ENCODE data around the gene SCP2. TPM values are rescaled to one million over a fixed set of nuclear protein-coding genes. Genes with fewer than 3 reads are reported as not detected.

SCP2 gene
- polyA plus RNA-seq, 10 donors, result 70.1 to 96.3 (median 85.2) TPM

DNA sequence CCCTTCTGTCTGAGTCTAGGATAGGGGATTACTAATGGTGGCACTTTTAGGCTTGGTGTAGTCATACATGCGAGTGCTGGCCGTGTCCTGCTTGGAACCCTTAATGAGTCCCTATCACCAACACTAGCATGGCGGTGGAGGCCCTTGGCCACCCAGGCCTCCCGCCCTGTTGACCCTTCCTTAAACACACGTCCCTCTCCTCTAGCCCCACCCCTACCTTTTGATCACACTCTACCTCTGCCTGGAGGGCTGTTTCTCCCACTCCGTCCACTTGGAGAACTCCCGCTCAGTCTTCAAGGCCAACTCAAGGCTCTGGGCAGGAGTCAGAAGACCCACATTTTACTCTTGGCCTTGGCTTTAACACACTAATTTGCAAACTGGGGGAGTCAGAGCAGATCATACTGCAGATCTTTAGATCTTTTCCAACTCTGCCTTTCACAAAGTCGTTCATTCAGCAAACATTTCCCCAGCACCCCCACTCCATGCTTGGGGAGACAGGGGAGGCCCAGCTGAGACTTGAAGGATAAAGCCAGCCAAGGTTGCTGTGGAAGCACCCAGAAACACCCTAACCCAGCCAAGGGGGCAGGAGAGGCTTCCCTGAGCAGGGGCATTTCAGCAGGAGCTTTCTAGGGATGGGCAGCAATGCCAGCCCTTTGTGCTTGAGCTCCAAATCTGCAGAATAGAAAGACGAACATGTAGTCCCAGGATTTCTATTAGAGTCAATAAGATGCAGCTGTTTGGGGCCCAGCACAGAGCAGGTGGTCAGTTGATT lies 136.9 kb downstream of the SCP2 start:
- DNase-seq, result no peak

DNA sequence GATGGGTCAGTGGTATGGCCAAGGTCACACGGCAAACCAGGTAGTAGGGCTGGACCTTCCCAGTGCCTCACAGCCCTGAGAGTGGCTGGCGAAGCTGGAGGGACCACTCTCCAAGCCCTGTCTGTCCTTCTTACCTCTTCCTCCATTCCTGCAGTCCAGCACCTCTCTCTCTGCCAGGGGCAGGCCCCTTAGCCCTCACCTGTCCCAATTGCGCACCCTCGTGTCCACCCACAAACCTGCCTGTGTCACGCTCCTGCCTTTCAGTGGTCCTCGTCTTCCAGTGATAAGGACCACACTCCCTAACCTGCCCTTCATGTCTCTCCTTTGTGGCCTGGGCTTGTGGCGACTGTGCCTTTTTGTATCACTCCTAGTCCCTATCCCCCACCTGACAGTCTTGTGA lies 138.3 kb downstream of the SCP2 start:
- no peak for DNase-seq

DNA sequence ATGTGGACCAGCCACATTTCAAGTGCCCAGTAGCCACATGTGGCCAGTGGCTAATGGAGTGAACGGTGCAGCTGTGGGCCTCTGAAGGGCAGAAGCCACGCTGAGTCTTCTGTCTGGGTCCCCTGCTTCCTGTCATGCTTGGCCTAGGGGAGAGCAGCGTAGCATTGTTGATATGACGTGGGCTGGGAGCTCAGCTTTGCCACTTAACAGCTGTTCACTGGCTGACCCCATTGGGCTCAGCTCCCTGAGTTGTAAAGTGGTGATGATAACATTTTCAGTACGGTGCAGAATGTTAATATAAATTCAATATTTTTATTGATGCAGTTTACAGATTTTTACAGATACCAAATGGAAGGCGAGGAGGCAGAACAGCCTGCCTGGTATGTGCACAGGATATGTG lies 139.4 kb downstream of the SCP2 start:
- no peak for DNase-seq

DNA sequence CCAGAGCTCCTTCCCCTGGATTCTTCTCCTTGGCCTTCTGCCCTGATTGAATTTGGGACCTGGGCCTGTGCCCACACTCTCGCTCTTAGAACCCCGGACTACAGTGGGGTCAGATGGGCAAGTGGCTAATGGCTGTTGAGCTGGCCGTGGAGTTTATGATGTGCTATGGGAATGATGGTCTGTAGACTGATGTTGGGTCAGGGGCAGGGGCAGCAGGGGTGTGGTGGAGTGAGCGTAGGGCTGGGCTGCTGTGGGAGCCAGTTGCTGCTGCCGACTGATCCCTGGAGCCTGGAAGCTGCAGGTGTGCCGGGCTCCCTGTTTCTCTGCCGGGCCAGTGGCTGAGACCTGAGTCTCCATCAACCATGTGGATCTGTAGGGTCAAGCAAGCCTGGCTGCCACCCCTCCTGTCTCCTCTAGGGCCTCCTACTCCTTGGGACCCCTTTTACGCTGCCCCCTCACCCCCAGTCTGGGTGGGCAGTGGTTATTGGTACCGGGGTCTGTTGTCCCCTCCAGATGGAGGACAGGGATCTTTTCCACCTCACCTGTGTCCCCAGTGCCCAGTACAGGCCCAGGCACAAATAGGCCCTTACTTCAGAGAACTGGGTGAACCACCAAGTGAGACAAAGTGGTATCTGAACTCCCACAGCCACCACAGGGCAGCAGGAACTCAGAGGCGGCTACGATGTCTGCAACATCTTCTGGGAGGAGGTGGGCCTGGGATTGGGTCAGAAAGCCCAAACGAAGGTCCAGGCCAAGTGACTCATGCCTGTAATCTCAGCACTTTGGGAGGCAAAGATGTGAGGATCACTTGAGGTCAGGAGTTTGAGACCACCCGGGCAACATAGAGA lies 140.0 kb downstream of the SCP2 start:
- DNase-seq, result no peak

DNA sequence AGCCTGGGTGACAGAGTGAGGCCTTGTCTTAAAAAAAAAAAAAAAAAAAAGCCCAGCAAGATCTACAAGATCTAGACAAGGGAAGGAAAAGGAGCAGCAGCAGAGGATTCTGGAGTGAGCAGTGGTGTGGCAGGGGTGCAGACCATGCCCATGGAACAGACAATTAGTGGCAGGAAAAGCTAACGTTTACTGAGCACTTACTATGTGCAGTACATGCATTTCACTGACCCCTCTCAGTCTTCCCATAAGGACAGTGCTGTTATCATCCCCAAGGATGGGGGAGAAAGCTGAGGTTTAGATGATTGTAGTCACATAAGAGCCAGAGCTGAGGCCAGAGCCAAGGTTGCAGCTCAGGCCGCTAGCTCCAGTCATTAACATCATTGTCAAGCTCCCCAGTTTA lies 140.8 kb downstream of the SCP2 start:
- no peak for DNase-seq

DNA sequence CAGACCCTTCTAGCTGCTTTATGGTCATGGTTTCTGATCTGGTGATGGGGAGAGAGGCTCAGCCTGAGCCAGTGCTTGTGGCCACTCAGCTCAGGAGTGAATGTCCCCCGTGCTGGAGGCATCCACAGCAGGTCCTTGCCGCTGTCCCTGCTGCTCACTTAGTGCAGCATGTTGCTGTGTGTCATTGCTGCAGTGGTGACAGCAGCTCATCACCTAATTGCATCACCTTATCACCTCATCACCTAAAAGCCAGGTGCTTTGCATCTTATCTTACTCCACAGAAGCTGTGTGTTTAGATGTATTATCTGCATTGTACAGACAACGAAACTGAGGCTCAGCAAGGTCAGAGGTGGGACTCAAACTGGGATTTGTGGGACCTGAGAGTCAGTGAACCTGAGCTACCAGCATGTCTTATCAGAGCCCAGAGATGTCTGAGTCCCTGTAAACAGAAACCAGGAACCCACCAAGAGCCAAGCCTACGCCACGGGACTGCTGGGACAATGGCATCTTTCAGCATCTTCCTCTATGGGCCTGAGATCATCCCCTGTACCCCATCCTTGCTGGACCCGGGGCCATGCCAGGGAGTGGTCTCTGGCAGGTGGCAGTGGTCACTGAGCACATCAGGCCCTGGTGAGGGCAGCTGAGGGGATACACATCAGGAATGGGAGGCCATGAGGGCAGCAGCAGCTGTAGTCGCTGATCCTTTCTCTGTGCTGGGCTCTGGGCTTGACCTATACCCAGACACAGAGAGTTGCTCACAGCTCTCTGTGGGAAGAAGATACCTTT lies 141.4 kb downstream of the SCP2 start:
- DNase-seq, result no peak

DNA sequence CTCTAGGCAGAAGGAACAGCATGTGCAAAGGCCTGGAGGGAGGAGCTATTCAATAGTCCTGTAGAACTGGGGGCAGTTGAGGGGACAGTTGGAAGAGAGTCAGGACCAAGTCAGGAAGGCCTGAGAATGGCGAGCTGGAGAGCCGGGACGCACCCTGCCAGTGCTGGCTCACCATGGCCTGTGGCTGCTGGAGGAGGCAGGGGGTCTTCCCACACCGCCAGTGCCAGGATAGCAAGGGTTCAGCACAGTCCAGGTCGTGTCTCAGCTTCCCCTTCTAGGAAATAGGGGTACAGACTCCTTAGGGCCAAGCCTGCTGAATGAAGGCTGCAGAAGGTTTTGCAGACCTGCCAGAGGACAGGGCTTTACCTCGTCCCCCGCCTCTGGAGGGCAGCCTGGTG lies 142.2 kb downstream of the SCP2 start:
- no peak for DNase-seq

DNA sequence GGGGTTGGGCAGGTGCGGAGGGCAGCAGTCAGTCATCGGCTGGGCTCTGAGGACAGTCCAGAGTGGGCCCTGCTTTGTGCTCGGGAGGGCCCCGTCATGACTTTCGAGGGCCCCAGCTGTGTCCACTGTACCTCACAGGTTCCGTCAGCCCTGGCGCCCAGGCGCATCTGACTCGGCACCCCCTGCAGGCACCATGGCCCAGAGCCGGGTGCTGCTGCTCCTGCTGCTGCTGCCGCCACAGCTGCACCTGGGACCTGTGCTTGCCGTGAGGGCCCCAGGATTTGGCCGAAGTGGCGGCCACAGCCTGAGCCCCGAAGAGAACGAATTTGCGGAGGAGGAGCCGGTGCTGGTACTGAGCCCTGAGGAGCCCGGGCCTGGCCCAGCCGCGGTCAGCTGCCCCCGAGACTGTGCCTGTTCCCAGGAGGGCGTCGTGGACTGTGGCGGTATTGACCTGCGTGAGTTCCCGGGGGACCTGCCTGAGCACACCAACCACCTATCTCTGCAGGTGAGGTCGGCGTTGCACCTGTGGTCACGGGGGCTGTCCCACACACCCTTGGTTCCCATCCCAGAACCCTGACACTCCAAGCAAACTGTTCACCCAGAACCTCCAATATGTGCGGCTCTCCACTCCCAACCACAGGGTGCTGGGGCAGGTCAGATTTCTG lies 142.7 kb downstream of the SCP2 start:
- no peak for DNase-seq

DNA sequence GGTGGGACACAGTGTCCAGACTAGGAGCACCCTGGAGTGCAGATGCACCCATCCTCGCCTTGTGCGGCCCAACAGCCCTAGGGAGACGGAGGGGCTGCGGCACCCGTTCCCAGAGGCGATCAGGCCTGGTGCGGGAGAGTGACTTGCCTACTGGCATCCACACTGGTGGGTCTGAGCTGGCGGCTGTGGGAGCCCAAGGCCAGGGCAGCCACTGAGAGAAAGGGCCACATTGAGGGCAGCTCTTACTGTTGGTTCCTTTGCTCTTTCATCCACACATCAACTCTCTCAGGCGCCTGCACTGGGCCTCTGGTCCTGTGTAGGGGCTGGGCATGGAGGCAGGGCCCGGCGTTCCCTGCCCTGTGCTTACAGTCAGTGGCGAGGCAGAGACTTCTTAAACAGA lies 143.5 kb downstream of the SCP2 start:
- DNase-seq, result no peak

DNA sequence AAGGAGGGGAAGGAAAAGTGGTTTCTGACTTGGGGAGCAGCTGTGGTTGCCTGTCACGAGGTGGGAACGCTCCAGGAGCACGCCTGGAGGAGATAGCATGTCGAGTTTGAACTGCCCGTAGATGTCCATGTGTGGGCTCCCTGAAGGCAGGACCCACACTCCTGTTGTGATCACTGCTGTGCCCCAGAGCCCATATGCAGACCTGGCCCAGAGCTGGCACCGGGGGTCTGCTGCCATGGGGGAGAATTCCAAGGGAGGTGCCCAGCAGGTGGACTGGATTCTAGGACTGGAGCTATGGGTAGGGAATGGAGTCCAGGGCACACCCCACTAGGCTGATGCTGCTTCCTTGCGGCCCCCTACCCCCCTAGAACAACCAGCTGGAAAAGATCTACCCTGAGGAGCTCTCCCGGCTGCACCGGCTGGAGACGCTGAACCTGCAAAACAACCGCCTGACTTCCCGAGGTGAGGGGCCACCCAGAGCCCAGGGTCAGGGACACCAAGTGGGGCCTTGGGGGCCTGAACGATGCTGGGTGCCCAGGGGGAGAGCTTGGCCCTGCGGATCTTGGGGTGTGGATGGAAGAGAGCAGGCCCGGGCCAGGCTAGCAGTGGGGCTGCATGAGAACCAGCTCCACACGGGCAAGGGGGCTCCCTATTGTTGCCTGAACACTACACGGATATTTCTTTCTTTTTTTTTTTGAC lies 144.2 kb downstream of the SCP2 start:
- DNase-seq, result no peak

DNA sequence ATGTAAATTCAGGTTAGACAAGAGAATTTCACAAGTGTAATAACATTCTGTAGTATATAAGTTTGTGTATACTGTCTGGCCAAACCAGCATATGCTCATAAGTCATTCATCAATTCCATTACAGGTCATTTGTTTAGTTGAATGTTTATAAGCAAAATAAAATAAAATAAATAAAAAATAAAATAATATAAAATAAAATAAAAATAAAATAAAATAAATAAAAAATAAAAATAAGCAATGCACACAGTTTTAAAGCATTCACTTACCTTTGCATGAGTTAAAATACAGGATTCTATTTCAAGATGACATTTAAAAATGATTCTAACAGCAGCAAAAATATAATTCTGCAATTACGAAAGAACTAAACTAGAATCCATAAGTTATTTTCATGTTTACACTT lies 144.8 kb downstream of the SCP2 start:
- DNase-seq, result no peak

DNA sequence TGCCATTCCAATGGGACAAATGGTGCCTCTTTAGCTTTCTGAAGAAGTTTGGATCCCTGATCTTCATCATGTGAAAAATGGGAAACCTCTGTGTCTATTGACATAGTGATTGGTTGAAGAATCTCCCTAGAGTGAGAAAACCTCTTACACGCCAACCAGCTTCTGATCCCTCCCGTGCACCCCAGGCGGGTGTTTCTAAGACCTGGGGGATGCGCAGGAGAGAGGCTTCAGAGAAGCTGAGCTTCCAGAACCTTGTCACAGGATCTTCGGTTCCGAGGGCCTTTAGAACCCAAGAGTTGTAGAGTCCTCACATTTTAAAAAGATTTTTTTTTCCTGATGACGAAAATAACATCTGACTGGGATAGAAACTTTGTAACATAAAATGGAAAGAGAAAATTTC lies 146.2 kb downstream of the SCP2 start:
- DNase-seq, result no peak

DNA sequence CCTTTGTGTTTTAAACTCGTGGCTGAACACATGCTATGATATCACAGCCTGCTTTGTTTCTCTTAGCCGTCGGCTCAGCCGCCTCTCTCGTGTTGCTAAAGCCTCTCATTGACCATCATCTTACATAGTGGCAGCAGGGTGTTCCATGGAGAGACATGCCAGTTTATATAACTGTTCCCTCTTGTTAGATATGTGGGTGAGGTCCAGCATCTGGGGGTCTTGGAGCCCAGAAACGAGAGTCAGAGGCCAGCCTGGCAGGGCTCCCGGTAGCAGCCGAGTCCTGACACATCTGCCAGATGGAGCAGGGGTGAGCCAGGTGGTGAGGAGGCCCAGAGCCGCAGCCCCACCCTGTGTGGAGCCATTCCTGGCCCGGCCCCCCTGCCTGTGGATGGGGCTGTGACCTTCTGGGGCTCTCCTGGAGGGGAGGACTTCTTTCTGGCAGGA lies 146.8 kb downstream of the SCP2 start:
- DNase-seq, result peak in 1 of 3 donors; percentile 72

DNA sequence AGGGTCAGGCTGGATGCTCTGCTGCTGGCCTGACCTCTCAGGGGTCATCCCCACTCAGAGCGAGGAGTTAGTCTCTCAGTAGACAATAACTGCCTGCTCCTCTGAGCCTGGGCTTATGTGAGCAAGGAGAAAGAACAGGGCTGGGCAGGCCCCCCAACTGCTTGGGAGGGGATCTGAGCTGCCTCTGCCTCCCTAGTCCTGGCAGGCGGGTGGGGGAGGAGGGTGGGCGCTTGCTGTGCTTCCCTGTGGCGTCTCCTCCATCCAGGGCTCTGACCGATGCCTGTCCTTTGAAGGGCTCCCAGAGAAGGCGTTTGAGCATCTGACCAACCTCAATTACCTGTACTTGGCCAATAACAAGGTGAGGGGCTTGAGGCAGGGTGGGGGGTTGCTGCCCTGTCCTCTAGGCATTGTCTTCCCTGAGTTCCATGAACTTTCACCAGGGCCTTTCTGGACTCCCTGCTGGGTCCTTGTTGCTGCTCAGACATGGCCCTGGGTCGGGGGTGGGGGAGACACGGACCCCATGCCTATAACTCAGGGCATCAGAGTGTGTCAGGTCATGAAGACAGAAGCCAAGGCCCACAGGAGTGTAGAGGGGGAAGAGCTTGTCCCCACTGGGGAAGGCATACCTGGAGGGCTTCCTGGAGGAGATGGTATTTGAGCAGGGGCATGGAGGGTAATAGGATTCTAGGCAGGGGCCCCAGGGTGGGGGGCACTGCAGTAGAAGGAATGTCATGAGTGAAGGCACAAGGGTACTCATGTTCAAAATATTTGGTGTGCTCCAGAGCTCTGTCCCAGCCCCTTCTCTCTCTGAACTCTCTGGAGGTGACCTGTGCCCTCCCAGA lies 147.5 kb downstream of the SCP2 start:
- DNase-seq, result no peak

DNA sequence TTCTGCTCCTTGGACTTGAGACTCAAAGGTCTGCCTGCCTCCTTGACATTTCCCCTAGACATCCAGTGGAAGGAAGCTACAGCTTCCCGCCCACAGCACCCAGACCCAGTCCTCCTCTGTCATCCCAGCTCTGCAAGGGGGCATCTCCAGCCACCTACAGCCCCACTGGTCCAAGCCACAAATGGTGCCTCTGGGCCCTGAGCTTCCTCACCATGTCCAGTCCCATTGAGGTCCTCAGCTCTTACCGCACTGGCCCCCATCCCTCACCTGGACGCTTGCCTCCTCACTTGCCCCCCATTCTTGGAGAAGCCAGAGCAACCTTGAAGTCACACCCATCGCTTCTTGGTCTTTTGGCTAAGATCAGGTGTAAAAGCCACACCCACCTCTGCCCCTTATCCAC lies 148.1 kb downstream of the SCP2 start:
- no peak for DNase-seq

DNA sequence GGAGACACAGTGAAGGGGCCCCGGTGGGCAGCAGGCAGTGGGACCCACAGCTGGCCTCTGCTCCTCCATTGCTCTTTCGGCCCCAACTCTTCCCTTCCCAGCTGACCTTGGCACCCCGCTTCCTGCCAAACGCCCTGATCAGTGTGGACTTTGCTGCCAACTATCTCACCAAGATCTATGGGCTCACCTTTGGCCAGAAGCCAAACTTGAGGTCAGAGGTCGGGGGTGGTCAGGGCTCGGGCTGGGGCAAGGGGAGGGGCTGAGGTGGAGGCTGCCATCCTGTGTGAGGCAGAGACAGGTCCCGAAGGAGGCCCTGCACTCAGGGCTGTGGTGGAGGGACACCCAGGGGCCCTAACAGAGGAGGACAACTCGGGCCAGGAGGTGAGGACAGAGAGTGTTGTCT lies 148.7 kb downstream of the SCP2 start:
- no peak for DNase-seq

DNA sequence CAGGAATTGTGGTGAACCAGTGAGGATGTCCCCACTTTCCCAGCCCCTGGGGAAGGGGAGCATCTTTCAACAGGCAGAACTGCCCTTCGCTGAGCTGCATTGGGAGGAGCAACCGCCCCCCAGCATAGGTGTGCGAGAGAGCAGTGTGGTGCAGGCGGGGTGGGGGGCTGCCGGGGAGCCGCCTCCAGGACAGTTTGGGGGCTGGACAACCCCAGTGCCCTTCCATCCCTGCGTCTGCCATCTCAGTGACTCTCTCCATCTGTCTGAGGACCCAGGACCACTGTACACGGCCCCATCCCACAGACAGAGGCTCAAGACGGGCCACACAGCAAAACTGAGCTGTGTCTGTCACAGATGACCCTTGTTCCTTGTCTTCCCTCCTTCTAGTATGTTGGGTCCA lies 149.1 kb downstream of the SCP2 start:
- no peak for DNase-seq

DNA sequence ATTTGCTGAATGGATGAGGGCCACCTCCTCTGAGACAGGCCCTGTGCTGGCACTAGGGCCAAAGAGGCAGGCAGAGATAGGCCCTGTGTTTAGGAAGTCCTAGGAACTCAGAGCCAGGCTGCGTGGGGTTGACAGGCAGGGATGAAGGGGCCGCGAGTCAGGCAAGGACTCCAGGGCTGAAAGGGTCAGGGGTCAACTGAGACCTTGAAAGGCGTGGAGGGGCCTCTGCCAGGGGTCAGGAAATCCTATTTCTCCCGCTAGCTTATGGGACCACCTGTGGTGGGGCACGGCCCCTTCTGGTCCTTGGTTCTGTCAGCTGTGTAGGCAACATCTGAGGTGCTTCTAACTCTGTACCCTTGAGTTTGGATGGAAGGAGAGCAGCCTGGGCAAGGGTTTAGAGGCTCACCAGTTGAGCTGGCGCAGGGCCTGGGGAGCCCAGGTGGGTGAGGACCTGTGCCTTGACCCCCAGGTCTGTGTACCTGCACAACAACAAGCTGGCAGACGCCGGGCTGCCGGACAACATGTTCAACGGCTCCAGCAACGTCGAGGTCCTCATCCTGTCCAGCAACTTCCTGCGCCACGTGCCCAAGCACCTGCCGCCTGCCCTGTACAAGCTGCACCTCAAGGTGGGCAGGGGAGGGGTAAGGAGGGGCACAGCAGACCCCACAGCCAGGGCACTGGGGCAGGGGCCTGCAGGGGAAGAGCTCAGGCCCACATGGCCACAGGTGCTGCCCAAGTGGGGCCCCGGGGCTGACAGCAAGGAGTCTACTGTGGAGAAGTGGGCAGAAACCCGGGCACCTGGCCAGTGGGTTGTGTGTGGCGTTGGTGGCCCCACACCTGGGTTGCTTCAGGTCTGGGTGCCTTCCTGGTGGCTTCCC lies 149.9 kb downstream of the SCP2 start:
- DNase-seq, result no peak

DNA sequence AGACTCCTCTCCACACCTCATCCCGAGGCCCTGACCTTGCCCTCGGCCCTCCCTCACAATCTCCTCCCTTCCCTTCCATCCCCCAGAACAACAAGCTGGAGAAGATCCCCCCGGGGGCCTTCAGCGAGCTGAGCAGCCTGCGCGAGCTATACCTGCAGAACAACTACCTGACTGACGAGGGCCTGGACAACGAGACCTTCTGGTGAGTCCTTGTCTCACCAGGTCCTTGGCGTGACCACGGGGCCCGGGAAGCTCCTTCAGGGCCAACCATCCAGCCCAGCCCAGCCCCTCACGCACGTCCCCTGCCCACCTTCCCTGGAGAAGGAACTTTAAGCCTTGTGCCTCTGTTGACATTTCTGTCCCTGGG lies 150.5 kb downstream of the SCP2 start:
- no peak for DNase-seq
